HG03558 (cell line): Measurements from ENCODE around the gene CD93.

Experiments used
- ATAC-seq: cut with Tn5 transposase; IDR thresholded peaks from one replicate; pipeline ENCODE4 v1.9.1; 2021; ENCODE audit warnings: moderate number of reproducible peaks; ENCODE audit not compliant: unreplicated experiment; ENCODE audit errors: extremely low read depth

CD93 gene

GRCh38 chr20:23100720-23101107 is 14.6 kb upstream of the CD93 start:
- ATAC-seq: no peak

GRCh38 chr20:23099791-23100719 is 13.9 kb upstream of the CD93 start:
- no peak for ATAC-seq

GRCh38 chr20:23097636-23098580 is 11.8 kb upstream of the CD93 start:
- ATAC-seq: no peak

- no peak for ATAC-seq
These were observed 10.9 kb upstream of the CD93 start for GRCh38 chr20:23096986-23097520.

- ATAC-seq: no peak
These were observed 10.0 kb upstream of the CD93 start for GRCh38 chr20:23096097-23096496.

GRCh38 chr20:23095499-23095898 is 9.4 kb upstream of the CD93 start:
- no peak for ATAC-seq

- no peak for ATAC-seq
These were observed 8.8 kb upstream of the CD93 start for GRCh38 chr20:23094927-23095326.

GRCh38 chr20:23094213-23094896 is 8.2 kb upstream of the CD93 start:
- ATAC-seq: no peak

GRCh38 chr20:23093613-23094012 is 7.5 kb upstream of the CD93 start:
- no peak for ATAC-seq

GRCh38 chr20:23092861-23093495 is 6.9 kb upstream of the CD93 start:
- no peak for ATAC-seq

GRCh38 chr20:23092384-23092756 is 6.2 kb upstream of the CD93 start:
- ATAC-seq: no peak

- ATAC-seq: no peak
These were observed 5.7 kb upstream of the CD93 start for GRCh38 chr20:23091721-23092383.

- ATAC-seq: no peak
These were observed 4.8 kb upstream of the CD93 start for GRCh38 chr20:23090878-23091277.

GRCh38 chr20:23090147-23090546 is 4.0 kb upstream of the CD93 start:
- ATAC-seq: no peak

GRCh38 chr20:23088866-23089265 is 2.7 kb upstream of the CD93 start:
- no peak for ATAC-seq

- ATAC-seq: no peak
These were observed 1.6 kb upstream of the CD93 start for GRCh38 chr20:23087587-23088251.

GRCh38 chr20:23086931-23087411 is 847 bp upstream of the CD93 start:
- no peak for ATAC-seq

- no peak for ATAC-seq
These were observed 578 bp downstream of the CD93 start for GRCh38 chr20:23085436-23086055.
